Sigmoid colon (tissue), 7 donors: ENCODE data around the gene ZNF446. TPM values are rescaled to one million over a fixed set of nuclear protein-coding genes. Genes with fewer than 3 reads are reported as not detected.
"Not testable (repeated sequence)": the region's sequence is repeated elsewhere in the genome, so short reads cannot be mapped to it uniquely, and the experiment has no call there.

ENCODE experiments used
- DNase-seq: peaks from one replicate; pipeline ENCODE4 v3.0.0-alpha.2; 2019
- H3K27ac ChIP-seq, 4 donors: fragments of 200-600 bp; sonication (generic); one replicate each; pipeline ENCODE4 v1.5.1; 2016 to 2019; ENCODE audit warnings: mild to moderate bottlenecking in 1 of 4
- H3K27me3 ChIP-seq, 3 donors: fragments of 200-600 bp; sonication (generic); one replicate each; pipeline ENCODE4 v1.5.1; 2019; ENCODE audit warnings: mild to moderate bottlenecking in 1 of 3
- H3K36me3 ChIP-seq, 4 donors: fragments of 200-600 bp; sonication (generic); one replicate each; pipeline ENCODE4 v1.5.1; 2016 to 2019
- H3K4me1 ChIP-seq, 4 donors: fragments of 200-600 bp; sonication (generic); one replicate each; pipeline ENCODE4 v1.5.1; 2017 to 2019
- H3K4me3 ChIP-seq, 4 donors: fragments of 200-600 bp; sonication (generic); one replicate each; pipeline ENCODE4 v1.5.1; 2017 to 2019; ENCODE audit warnings: mild to moderate bottlenecking in 2 of 4, moderate library complexity in 1 of 4
- H3K9me3 ChIP-seq, 4 donors: fragments of 200-600 bp in 3 of 4; sonication (generic) in 3 of 4; one replicate each; pipeline versions ENCODE4 v1.5.1 to v1.6.1; 2013 to 2019
- CTCF ChIP-seq, 4 experiments: fragments of 450-650 bp in 3 of 4; fragments of 200-600 bp in 1 of 4; IDR thresholded peaks; one replicate each; pipeline ENCODE4 v1.5.1; 2016 to 2019; ENCODE audit warnings: antibody characterized with exemption in 4 of 4, mild to moderate bottlenecking in 3 of 4, moderate library complexity in 2 of 4
- EP300 ChIP-seq, 4 donors: sonication (generic); formaldehyde crosslinking; IDR thresholded peaks; one replicate each; pipeline ENCODE4 v1.6.1; 2017; ENCODE audit warnings: antibody characterized with exemption in 4 of 4
- POLR2A ChIP-seq, 2 donors: fragments of 450-650 bp; IDR thresholded peaks; one replicate each; pipeline ENCODE4 v1.6.1; 2016; ENCODE audit warnings: antibody characterized with exemption in 2 of 2, mild to moderate bottlenecking in 2 of 2, moderate library complexity in 2 of 2
- POLR2AphosphoS5 ChIP-seq, 4 donors: sonication (generic); formaldehyde crosslinking; IDR thresholded peaks; one replicate each; pipeline ENCODE4 v1.6.1; 2017; ENCODE audit warnings: antibody characterized with exemption in 4 of 4
- WGBS, 2 donors: extraction: QIAGEN DNeasy Blood & Tissue Kit; methylation state at CpG; one replicate each; pipeline ENCODE4 v1.1.7; 2013; 5-methylcytosine and 5-hydroxymethylcytosine counted together
- intact Hi-C: fragments of 100-400 bp; cut with DNase I; formaldehyde crosslinking; loops from one replicate; pipeline ENCODE4 v1.15.1; 2023
- polyA plus RNA-seq, 3 donors: library from polyadenylated mRNA; stranded (reverse); fragments of 200-250 nt; gene quantifications; one replicate each; pipeline ENCODE4 v1.2.3, GENCODE V29; 2013
- total RNA-seq, 4 donors: library from RNA; depleted of rRNA; stranded (reverse); fragments of >200 nt; gene quantifications; one replicate each; pipeline ENCODE4 v1.1.0, GENCODE V29; 2016
- donor health status: healthy with polysubstance abuse.
- donor health status: Bipolar disorder and iron deficiency.
- donor health status: healthy.

The ZNF446 gene
- total and polyA plus RNA-seq, 7 donors: 4.4 to 20.8 (median 11.4) TPM

- DNase-seq: no peak
- H3K27ac ChIP-seq: peak overlapping the region; percentile 10 to 85 (median 78)
- TF ChIP-seq EP300 (IDR thresholded peaks at IDR 0.05) (no peak), POLR2AphosphoS5 (IDR thresholded peaks at IDR 0.05) (no peak), POLR2A (IDR thresholded peaks at IDR 0.05) (no peak), CTCF (IDR thresholded peaks at IDR 0.05) (no peak)
Measured at GRCh38 chr19:58498316-58499020, 22.3 kb downstream of the ZNF446 start.

GRCh38 chr19:58499021-58499927 is 23.1 kb downstream of the ZNF446 start:
- Histone ChIP-seq H3K27me3 (no peaks in the 10 kb centered on the region), H3K27ac (peak overlapping the region; percentile 76 to 85 (median 80)), H3K9me3 (no peaks in the 10 kb centered on the region), H3K4me1 (peaks cover 0 to 23% (median 20%) of the 10 kb centered on the region in 4 donors), H3K4me3 (peak overlapping the region; percentile 48 to 60 (median 54)), H3K36me3 (no peaks in the 10 kb centered on the region)
- intact Hi-C loops: loop anchor here (2.0 kb wide), 1 partner anchor 48 kb away; the partner anchor contains the start of gene ZNF324B
- whole genome bisulfite sequencing, 2 donors: 2 to 4% methylated on average over 60 of the region's 60 CpGs
- TF ChIP-seq POLR2A (IDR thresholded peaks at IDR 0.05): no peak
- peak; percentile 51 to 83 (median 74) for TF ChIP-seq POLR2AphosphoS5 (IDR thresholded peaks at IDR 0.05)
- peak; percentile 100 for DNase-seq

More at GRCh38 chr19:58498316-58499020, 22.3 kb downstream of the ZNF446 start:
- intact Hi-C loops: loop anchor here (2.0 kb wide), 1 partner anchor 48 kb away; the partner anchor contains the start of gene ZNF324B
- H3K36me3 ChIP-seq: no peaks in the 10 kb centered on the region
- WGBS, 2 donors: 61 to 86% methylated on average over 22 of the region's 22 CpGs
- no peaks in the 10 kb centered on the region for H3K9me3 ChIP-seq
- H3K27me3 ChIP-seq: no peaks in the 10 kb centered on the region
- H3K4me3 ChIP-seq: peak overlapping the region; percentile 48 to 60 (median 54)
- peaks cover 0 to 23% (median 20%) of the 10 kb centered on the region in 4 donors for H3K4me1 ChIP-seq

GRCh38 chr19:58500242-58500641 is 24.1 kb downstream of the ZNF446 start:
- Histone ChIP-seq H3K9me3 (no peaks in the 10 kb centered on the region), H3K27ac (peak overlapping the region in 1 of 4 donors; percentile 81), H3K27me3 (no peaks in the 10 kb centered on the region), H3K36me3 (no peaks in the 10 kb centered on the region), H3K4me1 (peaks cover 0 to 23% (median 20%) of the 10 kb centered on the region in 4 donors), H3K4me3 (peak overlapping the region in 2 of 4 donors; percentile 55 to 60)
- no peak for DNase-seq
- 95 to 98% methylated on average over 14 of the region's 14 CpGs for WGBS, 2 donors
- intact Hi-C loops: no loop called here
- TF ChIP-seq CTCF (IDR thresholded peaks at IDR 0.05) (no peak), EP300 (IDR thresholded peaks at IDR 0.05) (no peak), POLR2A (IDR thresholded peaks at IDR 0.05) (no peak), POLR2AphosphoS5 (IDR thresholded peaks at IDR 0.05) (no peak)

- intact Hi-C loops, H3K4me3 ChIP-seq: not testable (repeated sequence)
Measured at GRCh38 chr19:58507602-58508223, 31.6 kb downstream of the ZNF446 start.

GRCh38 chr19:58509731-58510083 is 33.6 kb downstream of the ZNF446 start:
- intact Hi-C loops: no loop called here
- TF ChIP-seq CTCF (IDR thresholded peaks at IDR 0.05) (no peak), EP300 (IDR thresholded peaks at IDR 0.05) (no peak), POLR2A (IDR thresholded peaks at IDR 0.05) (no peak), POLR2AphosphoS5 (IDR thresholded peaks at IDR 0.05) (no peak)
- WGBS, 2 donors: 90 to 92% methylated on average over 11 of the region's 11 CpGs
- Histone ChIP-seq H3K4me1 (peaks cover 0 to 16% (median 14%) of the 10 kb centered on the region in 4 donors), H3K36me3 (no peaks in the 10 kb centered on the region), H3K4me3 (no peak overlapping the region), H3K9me3 (no peaks in the 10 kb centered on the region), H3K27me3 (no peaks in the 10 kb centered on the region), H3K27ac (no peak overlapping the region)
- no peak for DNase-seq

More at GRCh38 chr19:58507602-58508223, 31.6 kb downstream of the ZNF446 start:
- not testable (repeated sequence) for H3K9me3 ChIP-seq, H3K4me1 ChIP-seq, H3K27ac ChIP-seq, H3K36me3 ChIP-seq, DNase-seq, H3K27me3 ChIP-seq
- WGBS, 2 donors: 65 to 86% methylated on average over 7 to 8 of the region's 8 CpGs
